AML-193 (cell line): ENCODE measurements around the gene NXPH1.

Experiments used
- DNase-seq, 2 experiments: peaks; one replicate each; lab custom pipeline; 2025; lab: John Stamatoyannopoulos, UW

NXPH1 gene

DNA sequence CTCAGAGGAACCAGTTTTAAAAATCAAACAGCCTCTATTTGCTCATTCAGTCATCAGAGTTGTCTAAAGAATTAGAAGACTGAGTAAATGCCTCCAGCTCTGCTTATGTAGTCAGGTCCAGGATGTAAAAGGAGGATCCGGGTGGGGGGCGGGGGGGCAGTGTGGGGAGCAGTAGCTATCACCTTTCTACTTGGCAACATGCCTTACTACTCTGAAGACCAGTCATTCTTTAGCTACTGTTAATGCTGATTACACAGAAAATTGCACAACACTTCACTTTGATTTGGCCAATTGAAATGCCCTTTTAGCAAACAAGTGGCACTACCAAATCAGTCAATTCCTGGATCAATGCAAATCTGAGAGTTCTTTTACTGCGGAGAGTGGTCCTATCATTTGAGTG is 164.2 kb downstream of the NXPH1 start:
- DNase-seq, result no peak

DNA sequence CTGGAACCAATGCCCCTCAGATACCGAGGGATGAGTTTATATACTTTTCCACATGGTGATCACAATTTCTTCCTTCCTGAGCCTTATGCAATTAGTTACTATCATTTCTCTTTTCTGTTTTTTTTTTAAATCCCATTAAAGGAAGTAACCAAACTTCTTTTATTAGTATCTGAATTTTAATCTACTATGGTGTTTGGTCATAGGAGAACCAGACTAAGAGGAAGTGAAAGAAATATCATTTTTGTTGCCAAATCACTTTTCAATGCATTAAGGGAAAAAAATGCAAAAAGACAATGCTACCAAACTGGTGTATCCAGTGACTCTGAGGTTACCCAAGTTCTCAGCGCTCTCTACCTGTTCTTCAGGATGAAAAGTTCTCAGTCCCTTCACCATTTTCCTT is 167.7 kb downstream of the NXPH1 start:
- DNase-seq, result no peak

DNA sequence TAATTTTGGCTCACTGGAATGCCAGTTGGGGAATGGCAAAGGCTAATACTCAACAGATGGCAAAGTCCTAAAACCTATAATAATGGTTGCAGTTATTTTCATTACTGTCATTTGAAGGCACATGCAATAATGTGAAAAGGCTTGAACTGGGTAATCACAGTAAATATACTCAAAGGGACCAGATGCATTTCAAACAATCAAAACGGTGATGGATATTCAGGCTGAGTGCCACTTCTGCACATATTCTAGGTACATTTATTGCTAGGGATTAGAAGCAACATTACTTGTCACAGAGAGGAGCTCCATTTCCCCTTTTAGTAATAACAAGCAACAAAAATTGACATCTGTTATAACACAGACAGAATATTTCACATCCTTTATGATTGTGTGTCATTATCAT is 171.8 kb downstream of the NXPH1 start:
- DNase-seq, result no peak

DNA sequence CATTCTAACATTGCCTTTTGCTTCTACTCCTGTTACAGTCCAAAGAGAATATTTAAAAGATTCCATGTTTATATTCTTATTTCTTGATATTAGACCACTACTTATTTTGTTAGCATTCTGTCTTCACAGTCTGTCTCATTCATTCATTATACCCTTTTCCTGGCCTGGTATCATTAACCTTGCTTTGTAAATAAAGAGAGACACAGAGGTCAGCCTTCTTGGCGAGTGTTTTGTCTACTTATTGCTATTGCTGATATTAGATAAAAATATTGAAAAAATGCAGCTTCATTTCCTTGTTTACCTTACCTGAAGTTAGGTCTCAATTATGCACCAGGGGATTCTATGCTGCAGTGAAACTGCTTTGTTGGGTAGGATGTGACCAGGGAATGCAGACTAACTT is 179.2 kb downstream of the NXPH1 start:
- DNase-seq, result no peak

DNA sequence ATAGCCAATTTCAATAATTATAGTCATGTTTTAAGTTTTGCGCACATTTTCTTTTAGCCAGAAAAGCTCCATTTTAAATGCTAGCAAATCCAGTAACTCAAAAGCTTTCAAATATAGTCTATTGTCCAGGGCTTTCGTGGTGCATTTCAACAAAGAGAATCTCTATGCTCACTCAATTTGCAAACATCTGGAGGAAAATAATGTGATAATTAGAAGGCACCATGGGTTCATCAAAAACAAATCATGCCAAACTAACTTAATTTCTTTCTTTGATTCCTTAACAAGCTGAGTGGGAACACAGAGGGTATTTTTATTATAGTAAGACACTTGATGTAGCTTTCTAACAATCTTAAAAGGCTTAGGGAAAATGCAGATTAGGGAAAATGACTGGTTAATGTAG is 179.8 kb downstream of the NXPH1 start:
- no peak for DNase-seq

DNA sequence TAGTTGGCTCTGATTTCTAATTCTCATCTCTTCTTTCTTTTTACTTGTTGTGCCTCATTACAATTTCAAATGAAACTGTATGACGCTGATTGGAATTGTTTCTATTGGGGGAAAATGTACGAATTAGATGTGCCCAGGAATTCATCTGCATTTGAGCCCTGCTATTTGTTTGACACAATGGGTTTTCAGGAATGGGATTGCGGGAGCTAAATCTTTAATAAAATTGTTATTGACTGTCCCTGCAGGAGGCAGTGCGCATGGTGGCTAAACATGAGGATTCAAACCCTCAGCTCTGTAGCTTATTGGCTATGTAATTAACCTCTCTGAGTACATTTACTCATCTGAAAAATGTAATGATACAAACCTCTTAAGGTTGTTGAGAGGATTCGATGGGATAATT is 181.6 kb downstream of the NXPH1 start:
- DNase-seq, result no peak

GRCh38 chr7:8618441-8619070 is 185.1 kb downstream of the NXPH1 start:
- no peak for DNase-seq

DNA sequence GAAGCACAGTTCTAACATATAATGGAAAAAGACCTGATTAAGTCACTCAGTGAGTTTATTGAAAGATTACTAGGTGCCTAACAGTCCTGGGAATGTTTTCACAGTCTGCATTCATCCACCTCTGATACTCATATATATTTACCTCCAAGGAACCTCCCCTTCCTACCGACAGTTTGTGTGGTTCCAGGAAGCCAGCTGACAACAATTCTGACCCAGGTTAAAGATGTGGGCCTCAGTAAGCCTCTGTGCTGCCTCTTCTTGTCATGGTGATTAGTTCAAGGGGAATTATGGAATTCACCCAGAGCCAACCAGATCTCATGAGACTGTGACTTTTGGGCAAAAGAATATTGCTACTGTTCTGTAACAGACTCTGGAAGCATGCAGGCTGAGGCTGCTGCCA is 186.8 kb downstream of the NXPH1 start:
- DNase-seq, result no peak

GRCh38 chr7:8625612-8626011 is 192.2 kb downstream of the NXPH1 start:
- DNase-seq, result no peak

DNA sequence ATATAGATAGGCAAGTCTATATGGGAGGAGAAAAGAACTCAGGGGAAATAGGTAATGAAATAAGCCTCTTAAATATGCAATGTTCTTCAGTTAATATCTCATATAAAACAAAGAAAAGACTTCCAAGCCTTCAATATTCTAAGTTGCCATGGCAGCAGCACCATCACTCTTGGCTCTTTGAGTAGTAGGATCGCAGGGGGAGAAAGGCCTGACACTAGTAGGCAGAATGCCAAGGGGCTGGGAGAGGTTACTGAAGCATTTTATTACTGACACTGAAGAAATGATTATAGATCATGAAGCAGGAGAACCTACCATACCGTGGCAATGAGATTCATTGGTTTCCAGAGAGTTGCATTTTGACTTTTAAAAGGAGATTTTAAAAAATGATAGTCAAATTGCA is 193.9 kb downstream of the NXPH1 start:
- DNase-seq, result no peak

- DNase-seq, result no peak
Measured at GRCh38 chr7:8628656-8629055, 195.2 kb downstream of the NXPH1 start.

DNA sequence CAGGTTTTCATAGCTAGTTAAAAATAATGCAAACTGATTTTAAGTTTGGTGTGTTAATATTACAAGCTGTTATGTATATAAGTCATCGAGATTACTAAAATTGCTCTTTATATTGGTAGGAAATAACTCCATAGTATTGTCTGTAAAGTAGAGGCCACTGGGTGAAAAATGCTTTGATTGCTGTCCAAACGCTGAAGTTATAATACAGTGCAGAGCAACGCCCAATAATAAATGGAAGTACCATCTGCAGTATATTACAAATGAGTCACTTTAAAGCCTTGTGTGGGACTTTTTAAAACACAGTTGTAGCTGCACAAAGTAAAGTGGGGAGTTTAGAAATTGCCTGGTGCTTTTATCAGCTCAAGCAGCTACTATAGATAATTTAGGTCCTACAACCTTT is 196.1 kb downstream of the NXPH1 start:
- DNase-seq, result no peak

GRCh38 chr7:8637322-8637721 is 203.9 kb downstream of the NXPH1 start:
- DNase-seq, result no peak

DNA sequence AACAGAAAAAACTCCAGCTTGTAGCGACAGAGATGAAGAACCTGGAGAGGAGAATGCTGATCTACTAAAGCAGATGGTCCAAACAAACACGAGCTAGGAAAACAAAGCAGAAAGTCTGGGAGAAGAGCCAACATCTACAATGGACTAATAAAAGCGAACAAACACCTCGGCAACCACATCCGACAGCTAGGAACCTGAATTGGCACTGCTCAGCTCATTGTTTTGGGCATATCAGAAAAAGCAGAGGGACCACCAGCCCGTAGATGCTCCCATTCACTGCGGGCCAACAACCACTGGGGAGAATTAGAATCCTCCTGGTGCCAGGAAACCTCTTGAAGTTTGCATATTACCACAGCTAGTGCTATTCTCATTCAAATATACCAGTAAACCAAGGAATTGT is 204.7 kb downstream of the NXPH1 start:
- DNase-seq, result no peak

GRCh38 chr7:8639668-8640067 is 206.3 kb downstream of the NXPH1 start:
- DNase-seq, result no peak

GRCh38 chr7:8640671-8641070 is 207.3 kb downstream of the NXPH1 start:
- no peak for DNase-seq

DNA sequence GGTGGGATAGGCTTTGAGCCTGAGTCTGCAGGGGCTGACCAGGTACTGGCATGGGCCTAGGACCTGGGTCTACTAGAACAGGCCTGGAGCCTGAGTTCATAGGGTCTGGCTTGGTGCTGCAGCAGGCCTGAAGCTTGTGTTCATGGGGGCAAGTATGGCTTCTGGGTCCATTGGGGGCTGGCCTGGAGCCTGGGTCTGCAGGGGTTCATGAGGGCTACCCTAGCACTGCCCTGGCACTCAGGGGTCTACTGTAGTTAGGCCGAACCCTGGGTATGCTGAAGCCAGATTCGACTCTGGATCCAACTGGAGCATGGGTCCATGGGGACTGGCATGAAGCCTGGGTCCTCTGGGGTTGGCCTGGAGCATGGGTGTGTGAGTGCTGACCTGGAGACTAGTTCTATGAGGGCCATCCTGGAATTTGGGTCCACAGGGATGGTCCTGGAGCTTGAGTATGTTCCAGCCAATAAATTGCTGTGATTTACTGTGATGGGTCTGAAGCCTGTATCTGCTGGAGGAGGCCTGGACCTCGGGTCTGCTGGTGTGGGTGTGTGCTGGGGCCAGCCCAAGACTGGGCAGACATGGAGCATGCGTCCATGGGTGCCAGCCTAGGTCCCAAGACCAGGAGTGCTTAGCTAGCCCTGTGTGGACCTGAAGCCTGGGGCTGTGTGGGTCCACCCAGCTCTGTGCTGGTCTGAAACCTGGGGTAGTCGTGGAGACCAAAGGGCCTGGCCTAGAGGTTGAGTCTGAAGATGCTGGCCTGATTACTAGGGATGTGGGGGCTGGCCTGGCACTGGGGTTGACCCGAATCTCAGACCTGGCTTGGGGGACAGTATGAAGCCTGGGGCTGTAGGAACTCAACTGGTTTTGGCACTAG is 235.5 kb downstream of the NXPH1 start:
- no peak for DNase-seq

DNA sequence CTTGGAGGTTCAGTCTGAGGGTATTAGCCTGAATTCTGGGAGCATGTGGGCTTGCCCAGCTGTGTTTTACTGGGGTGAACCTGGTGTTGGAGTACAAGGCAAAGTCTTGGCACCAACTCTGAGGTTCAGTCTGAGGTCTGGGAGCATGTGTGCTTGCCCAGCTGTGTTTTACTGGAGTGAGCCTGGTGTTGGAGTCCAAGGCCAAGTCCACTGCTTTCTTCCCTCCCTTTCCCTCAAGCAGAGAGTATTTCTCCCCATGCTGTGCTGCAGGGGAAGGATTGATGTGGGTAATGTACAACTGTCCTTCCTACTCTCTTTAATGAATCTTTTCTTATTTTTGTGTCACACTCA is 236.1 kb downstream of the NXPH1 start:
- no peak for DNase-seq

DNA sequence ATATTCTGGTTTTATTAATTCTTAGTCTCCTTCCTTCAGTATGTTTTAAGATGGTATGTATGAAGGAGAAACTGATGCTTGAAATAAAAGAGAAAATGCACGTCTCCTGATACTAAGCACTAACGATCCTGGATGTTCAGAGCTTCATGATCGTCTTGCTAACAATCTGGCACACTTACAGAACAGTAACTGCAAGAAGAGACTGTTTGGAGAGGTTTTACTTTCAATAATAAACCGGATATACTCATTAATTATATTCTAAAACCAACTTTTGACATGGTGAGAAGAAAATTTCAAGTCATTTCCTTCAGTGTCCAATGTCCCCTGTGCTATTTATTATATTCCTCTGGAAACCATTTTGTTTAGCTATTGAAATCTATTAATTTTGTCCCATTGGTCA is 251.0 kb downstream of the NXPH1 start:
- no peak for DNase-seq

DNA sequence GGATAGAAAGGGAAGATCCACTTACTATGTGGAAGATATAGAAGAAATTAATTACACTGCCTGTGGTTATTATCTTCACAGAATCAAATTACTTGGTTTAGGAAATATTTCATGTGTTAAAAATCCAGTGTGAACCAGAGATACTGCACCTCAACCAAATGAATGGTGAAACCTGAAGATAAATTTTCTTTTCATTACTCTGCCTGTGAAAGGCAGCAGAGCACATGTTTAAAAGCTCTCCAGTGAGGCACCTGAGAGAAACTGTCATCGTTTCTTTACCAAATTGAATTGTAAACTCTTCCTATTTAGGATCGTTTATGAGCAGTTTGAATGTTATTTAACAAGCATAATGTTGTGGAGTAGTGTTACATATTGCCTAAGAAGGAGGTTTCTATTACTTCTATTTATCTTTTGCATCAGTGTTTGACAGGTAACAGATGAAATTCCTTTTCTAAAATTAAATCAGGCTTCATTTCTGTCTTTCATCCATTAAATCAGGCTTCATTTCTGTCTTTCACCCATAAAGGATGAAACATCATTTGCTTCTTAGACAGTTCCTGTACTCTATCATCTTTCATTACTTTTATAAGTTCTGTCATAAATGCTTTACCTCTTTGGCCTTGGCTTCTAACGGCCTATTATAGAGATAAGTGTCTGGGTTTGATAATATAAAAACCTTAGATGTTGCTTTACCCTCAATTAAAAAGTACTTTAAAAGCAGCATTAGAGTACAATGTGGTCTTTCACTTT is 266.6 kb downstream of the NXPH1 start:
- DNase-seq, result no peak

DNA sequence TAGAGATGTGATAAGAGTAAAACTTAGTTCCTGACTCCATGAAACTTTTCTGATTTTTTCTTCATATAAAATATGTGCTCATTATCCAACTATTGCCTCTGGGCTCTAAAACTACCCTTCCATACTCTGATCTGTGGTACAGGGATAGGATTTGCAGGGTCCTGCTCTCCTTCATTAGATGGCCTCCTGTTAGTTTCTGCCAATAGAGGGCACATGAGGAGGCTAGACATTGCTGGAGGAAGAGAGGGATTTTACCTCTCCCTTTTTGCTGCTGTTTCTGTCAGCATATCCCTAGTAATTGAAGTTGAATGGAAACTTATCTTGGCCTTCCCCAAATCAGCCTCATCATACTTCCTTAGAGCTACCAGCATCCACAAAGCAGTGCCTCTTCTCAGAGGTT is 269.4 kb downstream of the NXPH1 start:
- no peak for DNase-seq

DNA sequence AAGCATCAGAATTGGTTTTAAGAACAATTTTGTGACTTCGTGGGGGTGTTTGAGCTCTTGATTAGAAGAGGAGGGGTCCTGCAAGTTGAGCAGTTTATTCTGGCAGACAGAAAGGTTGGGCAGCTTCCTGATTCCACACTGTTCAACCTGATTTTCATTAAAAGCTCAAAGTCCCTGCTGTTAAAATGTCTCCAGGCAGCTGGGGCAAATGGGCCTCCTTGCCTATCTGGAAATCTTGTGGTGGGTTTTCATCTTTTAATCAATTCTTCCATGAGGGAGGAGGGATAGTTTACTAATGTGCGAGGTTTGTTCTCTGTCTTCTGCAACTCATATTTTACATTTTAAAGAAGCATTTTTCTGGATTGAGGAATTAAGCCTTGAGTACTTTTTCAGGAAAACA is 276.7 kb downstream of the NXPH1 start:
- DNase-seq, result no peak

DNA sequence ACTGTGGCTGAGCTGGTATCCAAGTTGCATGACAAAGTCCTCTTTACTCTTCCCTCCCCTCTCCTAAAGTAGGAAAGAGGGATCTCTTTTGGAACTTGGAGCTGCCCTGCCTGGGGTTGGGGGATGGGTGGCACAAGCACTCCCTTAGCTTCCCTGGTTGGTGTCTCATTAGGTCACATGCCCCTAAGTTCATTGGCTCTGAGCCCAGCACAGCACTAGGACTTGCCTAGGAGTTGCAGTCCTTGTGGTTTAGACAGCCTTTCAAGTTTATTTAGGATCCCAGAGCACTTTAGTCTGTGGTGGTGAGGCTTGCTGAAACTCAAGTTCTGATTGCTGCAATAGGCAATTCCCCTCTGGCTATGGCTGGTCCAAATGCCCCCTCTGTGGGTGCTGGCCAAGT is 281.4 kb downstream of the NXPH1 start:
- DNase-seq, result no peak
